Natural killer cell (primary cell): ENCODE data around the gene SLC25A10. TPM values are rescaled to one million over a fixed set of nuclear protein-coding genes. Genes with fewer than 3 reads are reported as not detected.

Source experiments
- ATAC-seq, 3 donors: fragments of 150-1000 bp in 2 of 3; fragments of 200-7000 bp in 1 of 3; cut with Tn5 transposase; 1 replicate in 1 of 3; 2 replicates in 2 of 3; pipeline ENCODE4 v1.10.0; 2021; ENCODE audit warnings: mild to moderate bottlenecking in 2 of 3, moderate library complexity in 2 of 3
- DNase-seq, 2 donors: peaks; one replicate each; pipeline versions ENCODE4 v3.0.0 to v3.0.0-alpha.2; 2013 to 2021; ENCODE audit warnings: mixed read lengths in 1 of 2
- H3K27ac ChIP-seq: one replicate; pipeline ENCODE4 v1.5.1; 2013; ENCODE audit warnings: mild to moderate bottlenecking, low read length
- H3K27me3 ChIP-seq: one replicate; pipeline ENCODE4 v1.6.1; 2013; ENCODE audit warnings: low read length; ENCODE audit not compliant: control insufficient read depth, insufficient read depth
- H3K36me3 ChIP-seq: one replicate; pipeline ENCODE4 v1.6.1; 2013; ENCODE audit warnings: low read length; ENCODE audit not compliant: control insufficient read depth, insufficient read depth
- H3K4me1 ChIP-seq: one replicate; pipeline ENCODE4 v1.6.1; 2013; ENCODE audit warnings: low read length; ENCODE audit not compliant: control insufficient read depth, insufficient read depth
- H3K4me3 ChIP-seq: one replicate; pipeline ENCODE4 v1.5.1; 2013; ENCODE audit warnings: low read length
- H3K9me3 ChIP-seq: one replicate; pipeline ENCODE4 v1.6.1; 2013; ENCODE audit warnings: low read length; ENCODE audit not compliant: control insufficient read depth, insufficient read depth
- H3K27ac Mint-ChIP-seq, 2 donors: one replicate each; pipeline ENCODE4 v1.8.0; 2022; ENCODE audit warnings: mild to moderate bottlenecking in 2 of 2, mixed read lengths in 2 of 2, moderate library complexity in 1 of 2
- H3K27me3 Mint-ChIP-seq, 2 donors: one replicate each; pipeline ENCODE4 v1.8.0; 2022; ENCODE audit warnings: low read depth in 2 of 2, mixed read lengths in 2 of 2
- H3K36me3 Mint-ChIP-seq: one replicate; pipeline ENCODE4 v1.8.0; 2022; ENCODE audit warnings: mixed read lengths
- H3K4me1 Mint-ChIP-seq, 2 donors: one replicate each; pipeline ENCODE4 v1.8.0; 2022; ENCODE audit warnings: mixed read lengths in 2 of 2
- H3K4me3 Mint-ChIP-seq: one replicate; pipeline ENCODE4 v1.8.0; 2022; ENCODE audit warnings: mild to moderate bottlenecking, moderate library complexity, mixed read lengths
- H3K9me3 Mint-ChIP-seq, 2 donors: one replicate each; pipeline ENCODE4 v1.8.0; 2022; ENCODE audit warnings: mixed read lengths in 2 of 2
- whole genome bisulfite sequencing: methylation state at CpG from one replicate; pipeline ENCODE4 v1.1.7; 2013; ENCODE audit warnings: missing lambda C conversion rate; ENCODE audit not compliant: insufficient coverage; 5-methylcytosine and 5-hydroxymethylcytosine counted together
- intact Hi-C: fragments of 100-400 bp; cut with micrococcal nuclease; formaldehyde crosslinking; loops from one replicate; pipeline ENCODE4 v1.14.2; 2022
- total RNA-seq, 4 donors: library from RNA; stranded (reverse); fragments of 120-200 nt in 1 of 4; gene quantifications; one replicate each; pipeline versions ENCODE4 v1.2.3 to v1.2.4, GENCODE V29; 2013 to 2022
- TF ChIP-seq, protein P1 (sequence below): fragments of 200-600 bp; IDR thresholded peaks from one replicate; pipeline ENCODE4 v1.8.0; 2022; ENCODE audit warnings: antibody characterized with exemption

The SLC25A10 gene
- total RNA-seq, 3 donors from 2014 or later (not counting 1 experiment from before 2014, with no cell fraction given) = 5.7 to 6.3 (median 5.8) TPM

DNA sequence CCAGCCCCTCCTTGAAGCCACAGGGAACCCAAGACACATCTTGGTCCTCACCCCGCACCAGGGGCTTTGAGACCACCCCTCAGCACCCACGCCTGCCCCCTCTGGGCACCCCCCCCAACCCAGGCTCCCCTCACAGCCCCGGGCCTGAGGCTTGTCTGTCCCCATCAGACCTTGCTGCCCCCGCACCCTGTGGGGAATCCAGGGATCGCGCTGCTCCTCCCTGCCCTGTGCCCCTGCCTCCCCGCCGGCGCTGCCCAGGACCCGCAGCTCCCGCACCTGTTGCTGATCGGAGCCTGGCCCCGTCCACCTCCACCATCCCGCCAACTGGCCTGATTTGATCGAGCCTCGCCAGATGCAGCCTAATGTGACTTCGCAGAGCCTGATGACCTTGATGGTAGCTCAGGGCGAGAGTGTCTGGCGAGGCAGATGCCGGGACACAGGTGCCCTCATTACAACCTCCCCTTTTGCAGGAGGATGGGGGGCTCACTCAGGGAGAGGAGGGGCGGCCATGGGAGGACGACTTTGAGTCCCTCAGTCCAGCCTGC lies 29.0 kb downstream of the SLC25A10 start:
- peak in 1 of 2 donors; percentile 4 for DNase-seq
- Histone ChIP-seq H3K36me3 (no peaks in the 10 kb centered on the region), H3K27ac (no peak overlapping the region), H3K4me1 (peaks cover under 1% of the 10 kb centered on the region), H3K4me3 (no peak overlapping the region), H3K27me3 (no peaks in the 10 kb centered on the region), H3K9me3 (no peaks in the 10 kb centered on the region)
- Mint-ChIP-seq H3K27ac (no peak overlapping the region), H3K9me3 (no peaks in the 10 kb centered on the region), H3K4me3 (no peak overlapping the region), H3K36me3 (no peaks in the 10 kb centered on the region), H3K27me3 (peaks cover 0 to 4% of the 10 kb centered on the region in 2 donors), H3K4me1 (peaks cover 0 to 10% of the 10 kb centered on the region in 2 donors)
- intact Hi-C loops = no loop called here
- ATAC-seq = no peak
- WGBS = 53% methylated on average over 22 of the region's 22 CpGs
- TF ChIP-seq, protein P1, sequence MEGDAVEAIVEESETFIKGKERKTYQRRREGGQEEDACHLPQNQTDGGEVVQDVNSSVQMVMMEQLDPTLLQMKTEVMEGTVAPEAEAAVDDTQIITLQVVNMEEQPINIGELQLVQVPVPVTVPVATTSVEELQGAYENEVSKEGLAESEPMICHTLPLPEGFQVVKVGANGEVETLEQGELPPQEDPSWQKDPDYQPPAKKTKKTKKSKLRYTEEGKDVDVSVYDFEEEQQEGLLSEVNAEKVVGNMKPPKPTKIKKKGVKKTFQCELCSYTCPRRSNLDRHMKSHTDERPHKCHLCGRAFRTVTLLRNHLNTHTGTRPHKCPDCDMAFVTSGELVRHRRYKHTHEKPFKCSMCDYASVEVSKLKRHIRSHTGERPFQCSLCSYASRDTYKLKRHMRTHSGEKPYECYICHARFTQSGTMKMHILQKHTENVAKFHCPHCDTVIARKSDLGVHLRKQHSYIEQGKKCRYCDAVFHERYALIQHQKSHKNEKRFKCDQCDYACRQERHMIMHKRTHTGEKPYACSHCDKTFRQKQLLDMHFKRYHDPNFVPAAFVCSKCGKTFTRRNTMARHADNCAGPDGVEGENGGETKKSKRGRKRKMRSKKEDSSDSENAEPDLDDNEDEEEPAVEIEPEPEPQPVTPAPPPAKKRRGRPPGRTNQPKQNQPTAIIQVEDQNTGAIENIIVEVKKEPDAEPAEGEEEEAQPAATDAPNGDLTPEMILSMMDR = no peak

DNA sequence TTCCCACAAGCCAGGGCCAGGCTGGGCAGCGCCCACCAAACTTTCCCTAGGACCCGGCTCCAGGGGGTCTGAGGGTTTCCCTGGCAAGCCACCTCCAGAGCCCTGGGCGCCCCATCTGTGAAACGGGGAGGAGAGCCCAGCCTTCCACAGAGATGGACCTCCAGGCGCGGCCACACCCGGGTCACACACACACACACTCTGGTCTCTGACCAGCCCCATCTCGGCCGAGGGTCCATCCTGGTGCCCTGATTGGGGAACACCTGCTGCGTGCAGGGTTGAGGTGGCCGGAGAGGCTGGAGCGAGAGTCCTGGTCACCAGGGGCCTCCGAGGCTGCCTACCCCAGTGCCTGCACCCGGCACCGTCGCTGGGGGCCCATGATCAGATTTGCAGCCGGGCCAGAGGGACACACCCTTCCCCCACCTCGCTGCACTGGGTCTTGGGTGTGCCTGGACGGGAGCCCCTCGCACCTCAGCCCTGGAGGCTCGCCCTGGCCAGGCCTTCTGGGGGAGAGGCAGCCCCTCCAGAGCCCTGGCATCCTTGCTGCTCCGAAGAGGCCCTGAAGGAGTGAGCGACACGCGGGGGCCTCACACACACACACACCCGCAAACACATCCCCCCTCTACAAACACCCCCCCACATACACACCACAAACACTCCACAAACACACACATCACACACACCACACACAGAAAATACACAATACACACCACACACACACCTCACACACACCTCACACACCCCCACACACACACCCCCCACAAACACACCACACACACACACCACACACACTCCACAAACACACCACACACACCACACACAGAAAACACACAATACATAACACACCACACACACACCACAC lies 29.7 kb downstream of the SLC25A10 start:
- no peak overlapping the region for H3K4me3 ChIP-seq
- Mint-ChIP-seq H3K9me3 (no peaks in the 10 kb centered on the region), H3K27ac (peak overlapping the region in 1 of 2 donors; percentile 82), H3K4me1 (peaks cover 0 to 10% of the 10 kb centered on the region in 2 donors), H3K36me3 (no peaks in the 10 kb centered on the region), H3K4me3 (no peak overlapping the region), H3K27me3 (peaks cover 0 to 4% of the 10 kb centered on the region in 2 donors)
- DNase-seq (peak in 1 of 2 donors; percentile 3), ATAC-seq (no peak)
- 69% methylated on average over 26 of the region's 26 CpGs for WGBS
- no peak overlapping the region for H3K27ac ChIP-seq
- H3K4me1 ChIP-seq = no peaks in the 10 kb centered on the region
- TF ChIP-seq, protein P1 = no peak
- intact Hi-C loops = no loop called here
- H3K9me3 ChIP-seq = no peaks in the 10 kb centered on the region
- no peaks in the 10 kb centered on the region for H3K36me3 ChIP-seq
- no peaks in the 10 kb centered on the region for H3K27me3 ChIP-seq

Other genes starting within 250 kb of the SLC25A10 start
- 1,000 to 10,000 TPM; 1,401 to 1,901 (median 1,735) TPM for gene ACTG1, start 199.5 kb upstream of the SLC25A10 start, total RNA-seq
- 1 to 10 TPM in 2 of 3 donors, under 1 TPM in 1; 0.26 to 2.6 (median 1.0) TPM for gene FSCN2, start 183.9 kb upstream of the SLC25A10 start, total RNA-seq
- 10 to 100 TPM; 31.8 to 34.5 (median 33.1) TPM for gene FAAP100, start 159.9 kb upstream of the SLC25A10 start, total RNA-seq
- gene NPLOC4, start 75.2 kb upstream of the SLC25A10 start, total RNA-seq = 100 to 1,000 TPM in 1 of 3 donors, 10 to 100 TPM in 2; 96.2 to 117 (median 99.1) TPM
- gene TSPAN10, start 75.1 kb upstream of the SLC25A10 start, total RNA-seq = under 1 TPM; 0.24 to 0.35 (median 0.29) TPM
- gene PDE6G, start 55.7 kb upstream of the SLC25A10 start, total RNA-seq = 10 to 100 TPM; 21.9 to 42.8 (median 26.6) TPM
- 10 to 100 TPM; 29.9 to 35.0 (median 32.4) TPM for gene OXLD1, start 45.7 kb upstream of the SLC25A10 start, total RNA-seq
- 10 to 100 TPM; 15.6 to 24.2 (median 22.1) TPM for gene CCDC137, start 45.5 kb upstream of the SLC25A10 start, total RNA-seq
- 10 to 100 TPM; 23.3 to 47.9 (median 39.3) TPM for gene ARL16, start 28.5 kb upstream of the SLC25A10 start, total RNA-seq
- 100 to 1,000 TPM; 179 to 186 (median 181) TPM for gene HGS, start 28.3 kb upstream of the SLC25A10 start, total RNA-seq
- 10 to 100 TPM; 16.3 to 24.4 (median 17.5) TPM for gene MRPL12, start 8.9 kb upstream of the SLC25A10 start, total RNA-seq
- not detected for gene GCGR, start 91.9 kb downstream of the SLC25A10 start, total RNA-seq
- 10 to 100 TPM; 81.1 to 95.5 (median 84.2) TPM for gene MCRIP1, start 121.0 kb downstream of the SLC25A10 start, total RNA-seq
- gene PPP1R27, start 122.8 kb downstream of the SLC25A10 start, total RNA-seq = not detected
- gene P4HB, start 148.3 kb downstream of the SLC25A10 start, total RNA-seq = 100 to 1,000 TPM; 334 to 468 (median 386) TPM
- gene ARHGDIA, start 159.1 kb downstream of the SLC25A10 start, total RNA-seq = 100 to 1,000 TPM; 600 to 824 (median 689) TPM
- gene ALYREF, start 179.3 kb downstream of the SLC25A10 start, total RNA-seq = 100 to 1,000 TPM in 2 of 3 donors, 10 to 100 TPM in 1; 91.5 to 115 (median 105) TPM
- 10 to 100 TPM; 40.1 to 50.9 (median 41.5) TPM for gene ANAPC11, start 179.4 kb downstream of the SLC25A10 start, total RNA-seq
- gene NPB, start 190.0 kb downstream of the SLC25A10 start, total RNA-seq = under 1 TPM in 2 of 3 donors, not detected in 1; 0.18 to 0.31 TPM
- gene PCYT2, start 199.1 kb downstream of the SLC25A10 start, total RNA-seq = 10 to 100 TPM; 30.6 to 34.4 (median 34.2) TPM
- gene SIRT7, start 205.9 kb downstream of the SLC25A10 start, total RNA-seq = 100 to 1,000 TPM in 1 of 3 donors, 10 to 100 TPM in 2; 75.8 to 102 (median 94.9) TPM
- 10 to 100 TPM; 11.9 to 14.6 (median 13.2) TPM for gene MAFG, start 215.5 kb downstream of the SLC25A10 start, total RNA-seq
- gene PYCR1, start 225.0 kb downstream of the SLC25A10 start, total RNA-seq = 1 to 10 TPM in 1 of 3 donors, not detected in 2; 3.4 TPM
- gene MYADML2, start 234.9 kb downstream of the SLC25A10 start, total RNA-seq = not detected
- gene NOTUM, start 248.9 kb downstream of the SLC25A10 start, total RNA-seq = not detected